ENCODE data around the gene ADGRV1.

- no peak for TF ChIP-seq CTCF (conservative IDR thresholded peaks at IDR 0.05; ENCODE audit: low read length)
- no peak for TF ChIP-seq EZH2phosphoT487 (IDR thresholded peaks at IDR 0.05; ENCODE audit: borderline replicate concordance, low read depth, low read length)
These were observed 31.6 kb downstream of the ADGRV1 start for GRCh38 chr5:90590170-90590569.
